Fibroblast of pulmonary artery (primary cell): ENCODE measurements around the gene GZMH.

Experiments used
- DNase-seq: peaks from one replicate; pipeline ENCODE4 v3.0.0-alpha.2; 2010; ENCODE audit warnings: low read depth
- H3K4me3 ChIP-seq: replicated peaks from 2 replicates; pipeline ENCODE4 v1.5.1; 2011; ENCODE audit warnings: low read depth, mild to moderate bottlenecking, control low read depth, low read length, moderate library complexity
- CTCF ChIP-seq: IDR thresholded peaks from 2 replicates; pipeline ENCODE4 v1.5.1; 2011; ENCODE audit warnings: mild to moderate bottlenecking, control low read depth, low read length, inconsistent platforms; ENCODE audit errors: missing control alignments

GZMH gene

GRCh38 chr14:24613241-24613640 is 3.8 kb upstream of the GZMH start:
- H3K4me3 ChIP-seq: no peak overlapping the region
- no peak for TF ChIP-seq CTCF
- no peak for DNase-seq

GRCh38 chr14:24612196-24612595 is 2.7 kb upstream of the GZMH start:
- H3K4me3 ChIP-seq: no peak overlapping the region
- no peak for TF ChIP-seq CTCF
- no peak for DNase-seq

GRCh38 chr14:24607635-24608514 is 1.6 kb downstream of the GZMH start:
- H3K4me3 ChIP-seq: no peak overlapping the region
- no peak for TF ChIP-seq CTCF
- DNase-seq: no peak

- no peak for DNase-seq
- no peak overlapping the region for H3K4me3 ChIP-seq
- no peak for TF ChIP-seq CTCF
Observed at GRCh38 chr14:24607081-24607480, 2.4 kb downstream of the GZMH start.

GRCh38 chr14:24606297-24606696 is 3.2 kb downstream of the GZMH start:
- H3K4me3 ChIP-seq: no peak overlapping the region
- no peak for DNase-seq
- TF ChIP-seq CTCF: no peak

- DNase-seq: peak; percentile 3
- H3K4me3 ChIP-seq: no peak overlapping the region
- TF ChIP-seq CTCF: peak; percentile 53
Observed at GRCh38 chr14:24605435-24606190, 3.9 kb downstream of the GZMH start.
